LNCAP (cell line): ENCODE data around the gene C4orf17.

Source experiments
- CTCF ChIP-seq: fragments of 450-650 bp; IDR thresholded peaks from 2 replicates; pipeline ENCODE4 v1.5.1; 2017; ENCODE audit warnings: mild to moderate bottlenecking

The C4orf17 gene

GRCh38 chr4:99510721-99511120 is at the start of gene C4orf17:
TSS of gene C4orf17 (plus strand) at chr4:99511021. CDS start at chr4:99513082, 2,061 bp downstream.
- TF ChIP-seq CTCF, result no peak

- TF ChIP-seq CTCF, result no peak
Measured at GRCh38 chr4:99461623-99462401, 49.0 kb upstream of the C4orf17 start.

- peak; percentile 71 for TF ChIP-seq CTCF
Measured at GRCh38 chr4:99462875-99463464, 47.9 kb upstream of the C4orf17 start.

- TF ChIP-seq CTCF, result no peak
Measured at GRCh38 chr4:99463566-99463965, 47.3 kb upstream of the C4orf17 start.

GRCh38 chr4:99467887-99468286 is 42.9 kb upstream of the C4orf17 start:
- TF ChIP-seq CTCF, result no peak

GRCh38 chr4:99468889-99469288 is 41.9 kb upstream of the C4orf17 start:
- TF ChIP-seq CTCF, result no peak

- TF ChIP-seq CTCF, result no peak
Measured at GRCh38 chr4:99471349-99471748, 39.5 kb upstream of the C4orf17 start.
